Vagina (tissue), 2 donors: ENCODE measurements around the gene KRTAP9-6.
"Not testable (repeated sequence)": the region's sequence is repeated elsewhere in the genome, so short reads cannot be mapped to it uniquely, and the experiment has no call there.

ENCODE experiments used
- CTCF ChIP-seq, 3 experiments: fragments of 450-650 bp in 2 of 3; fragments of 200-600 bp in 1 of 3; sonication (generic) in 1 of 3; IDR thresholded peaks; one replicate each; pipeline ENCODE4 v1.5.1; 2017 to 2019; ENCODE audit warnings: antibody characterized with exemption in 3 of 3, mild to moderate bottlenecking in 2 of 3, moderate library complexity in 2 of 3
- POLR2A ChIP-seq, 2 donors: fragments of 450-650 bp; IDR thresholded peaks; one replicate each; pipeline ENCODE4 v1.6.1; 2017; ENCODE audit warnings: antibody characterized with exemption in 2 of 2, mild to moderate bottlenecking in 2 of 2, moderate library complexity in 2 of 2
- POLR2AphosphoS5 ChIP-seq, 2 donors: sonication (generic); formaldehyde crosslinking; IDR thresholded peaks; one replicate each; pipeline ENCODE4 v1.9.0; 2017; ENCODE audit warnings: antibody characterized with exemption in 2 of 2, mild to moderate bottlenecking in 2 of 2, low read depth in 1 of 2; ENCODE audit not compliant: insufficient read depth in 1 of 2

GRCh38 chr17:41249637-41250240, 15.4 kb upstream of the KRTAP9-6 start, which contains the start of gene KRTAP9-4:
- TF ChIP-seq POLR2A (IDR thresholded peaks at IDR 0.05); CTCF (IDR thresholded peaks at IDR 0.05); POLR2AphosphoS5 (IDR thresholded peaks at IDR 0.05; ENCODE audit: insufficient read depth in 1 of 2, low read depth in 1 of 2): not testable (repeated sequence)
